GM23338 (cell line): ENCODE results near the gene PPP1R16B. TPM values are rescaled to one million over a fixed set of nuclear protein-coding genes. Genes with fewer than 3 reads are reported as not detected.

Experiments used
- ATAC-seq: fragments of 200-7000 bp; cut with Tn5 transposase; 3 replicates; pipeline ENCODE4 v1.9.1; 2020
- DNase-seq: peaks from one replicate; pipeline ENCODE4 v3.0.0-alpha.2; 2015; ENCODE audit warnings: low spot score
- H2AFZ ChIP-seq: fragments of 200-600 bp; sonication (generic); 2 replicates; pipeline ENCODE4 v1.8.0; 2016; ENCODE audit warnings: antibody characterized with exemption, mild to moderate bottlenecking, moderate library complexity
- H3F3A ChIP-seq: fragments of 200-600 bp; sonication (generic); replicated peaks from 2 replicates; pipeline ENCODE4 v1.8.0; 2017; ENCODE audit warnings: antibody characterized with exemption, mixed run types, low read depth
- H3K27ac ChIP-seq: fragments of 200-600 bp; sonication (generic); 2 replicates; pipeline ENCODE4 v1.6.1; 2016; ENCODE audit warnings: low read depth
- H3K27me3 ChIP-seq: fragments of 200-600 bp; sonication (generic); 2 replicates; pipeline ENCODE4 v1.8.0; 2016; ENCODE audit warnings: mild to moderate bottlenecking, mixed run types, moderate library complexity; ENCODE audit not compliant: insufficient read depth
- H3K36me3 ChIP-seq: fragments of 200-600 bp; sonication (generic); 2 replicates; pipeline ENCODE4 v1.8.0; 2016; ENCODE audit warnings: mild to moderate bottlenecking; ENCODE audit not compliant: insufficient read depth
- H3K4me1 ChIP-seq: fragments of 200-600 bp; sonication (generic); 2 replicates; pipeline ENCODE4 v1.8.0; 2016; ENCODE audit warnings: mild to moderate bottlenecking, moderate library complexity; ENCODE audit not compliant: insufficient read depth
- H3K4me2 ChIP-seq: fragments of 200-600 bp; sonication (generic); 2 replicates; pipeline ENCODE4 v1.7.1; 2017; ENCODE audit warnings: mixed run types
- H3K4me3 ChIP-seq: fragments of 200-600 bp; sonication (generic); 2 replicates; pipeline ENCODE4 v1.6.1; 2016; ENCODE audit warnings: mixed run types
- H3K79me2 ChIP-seq: fragments of 200-600 bp; sonication (generic); replicated peaks from 2 replicates; pipeline ENCODE4 v1.8.0; 2017; ENCODE audit warnings: mild to moderate bottlenecking; ENCODE audit not compliant: insufficient read depth
- H3K9me2 ChIP-seq: fragments of 200-600 bp; sonication (generic); 2 replicates; pipeline ENCODE4 v1.8.0; 2017; ENCODE audit not compliant: insufficient read depth
- H4K20me1 ChIP-seq: fragments of 200-600 bp; sonication (generic); replicated peaks from 2 replicates; pipeline ENCODE4 v1.8.0; 2017; ENCODE audit warnings: mild to moderate bottlenecking; ENCODE audit not compliant: insufficient read depth
- H3K27ac Mint-ChIP-seq: 2 replicates; pipeline ENCODE4 v1.8.0; 2020; ENCODE audit warnings: inconsistent platforms, mild to moderate bottlenecking, moderate library complexity, mixed read lengths
- H3K27me3 Mint-ChIP-seq: 3 replicates; pipeline ENCODE4 v1.8.0; 2022; ENCODE audit warnings: low read depth, mild to moderate bottlenecking, moderate library complexity, mixed read lengths, inconsistent platforms; ENCODE audit not compliant: insufficient read depth, poor library complexity
- H3K36me3 Mint-ChIP-seq: 3 replicates; pipeline ENCODE4 v1.8.0; 2021; ENCODE audit warnings: low read depth, mild to moderate bottlenecking, inconsistent platforms, moderate library complexity, mixed read lengths
- H3K4me1 Mint-ChIP-seq: 3 replicates; pipeline ENCODE4 v1.8.0; 2020; ENCODE audit warnings: mild to moderate bottlenecking, inconsistent platforms, mixed read lengths
- H3K4me3 Mint-ChIP-seq: 3 replicates; pipeline ENCODE4 v1.8.0; 2021; ENCODE audit warnings: moderate library complexity, mild to moderate bottlenecking, inconsistent platforms, mixed read lengths
- H3K9me3 Mint-ChIP-seq: 3 replicates; pipeline ENCODE4 v1.8.0; 2020; ENCODE audit warnings: moderate library complexity, mild to moderate bottlenecking, inconsistent platforms, mixed read lengths
- CREB1 ChIP-seq: fragments of 250-450 bp; sonication (Bioruptor Pico); IDR thresholded peaks from 2 replicates; pipeline ENCODE4 v1.5.0; 2020; ENCODE audit warnings: low read depth, mild to moderate bottlenecking, moderate library complexity
- CTCF ChIP-seq, 2 experiments: fragments of 200-600 bp in 1 of 2; sonication (generic) in 1 of 2; conservative IDR thresholded peaks; 2 replicates each; pipeline versions ENCODE4 v1.5.1 to v1.6.1; 2016 to 2017; ENCODE audit warnings: antibody characterized with exemption in 2 of 2, low read depth in 2 of 2, mild to moderate bottlenecking in 2 of 2, moderate library complexity in 1 of 2
- EZH2phosphoT487 ChIP-seq: fragments of 200-600 bp; sonication (generic); IDR thresholded peaks from one replicate; pipeline ENCODE4 v1.8.1; 2018; ENCODE audit warnings: antibody characterized with exemption; ENCODE audit not compliant: unreplicated experiment
- JUNB ChIP-seq: IDR thresholded peaks from one replicate; pipeline ENCODE4 v1.6.1; 2016; ENCODE audit warnings: antibody characterized with exemption; ENCODE audit not compliant: unreplicated experiment
- ZNF331 ChIP-seq: fragments of 250-450 bp; sonication (Bioruptor Pico); IDR thresholded peaks from 2 replicates; pipeline ENCODE4 v1.5.0; 2020; ENCODE audit warnings: low read depth, mild to moderate bottlenecking, moderate library complexity
- ZNF462 ChIP-seq: fragments of 250-450 bp; sonication (Bioruptor Pico); IDR thresholded peaks from 2 replicates; pipeline ENCODE4 v1.5.0; 2020; ENCODE audit warnings: mild to moderate bottlenecking, moderate library complexity
- polyA plus RNA-seq: library from polyadenylated mRNA; unstranded; fragments of >200 nt; fragmentation: Nextera tagmentation; extraction: Ambion mirVana; gene quantifications from 2 replicates; pipeline ENCODE4 v1.2.1, GENCODE V29; 2016
- total RNA-seq: library from RNA; depleted of rRNA; stranded (reverse); fragments of >200 nt; shearing (Covaris generic); gene quantifications from 2 replicates; pipeline ENCODE4 v1.2.3, GENCODE V29; 2014

The PPP1R16B gene
- total and polyA plus RNA-seq, 2 experiments from 2014 or later, result 1.6 to 11.5 TPM

- TF ChIP-seq CTCF (conservative IDR thresholded peaks at IDR 0.05; ENCODE audit: low read depth in 2 of 2), result no peak
- TF ChIP-seq CREB1 (CRISPR knock-in tag), result no peak
- TF ChIP-seq ZNF331, result no peak
Measured at GRCh38 chr20:38842558-38842981, 37.1 kb downstream of the PPP1R16B start (continued).

- Histone ChIP-seq H3K27ac (no peak overlapping the region), H2AFZ (no peak overlapping the region), H4K20me1 (0 out of 2 replicates have a peak, but pooled peaks cover 3% of the 10 kb centered on the region), H3F3A (no peaks in the 10 kb centered on the region), H3K4me1 (peaks cover 10% of the 10 kb centered on the region), H3K4me3 (no peak overlapping the region), H3K9me2 (no peaks in the 10 kb centered on the region), H3K27me3 (no peaks in the 10 kb centered on the region), H3K36me3 (no peaks in the 10 kb centered on the region), H3K4me2 (peak overlapping the region; percentile 13; the same call in 1 of the 2 replicates), H3K79me2 (no peaks in the 10 kb centered on the region)
- Mint-ChIP-seq H3K4me3 (no peak overlapping the region), H3K4me1 (peaks cover 24% of the 10 kb centered on the region), H3K27me3 (no peaks in the 10 kb centered on the region), H3K9me3 (no peaks in the 10 kb centered on the region), H3K36me3 (no peaks in the 10 kb centered on the region), H3K27ac (no peak overlapping the region; the same call in 1 of the 2 replicates)
- TF ChIP-seq JUNB (no peak), EZH2phosphoT487 (no peak), ZNF462 (CRISPR knock-in tag) (no peak), CREB1 (CRISPR knock-in tag) (no peak)
- no peak for ATAC-seq
- DNase-seq, result no peak
Measured at GRCh38 chr20:38843346-38843745, 37.8 kb downstream of the PPP1R16B start.
